Measurements from ENCODE around the gene GBGT1.

The GBGT1 gene

GRCh38 chr9:133203506-133204075, 39.9 kb upstream of the GBGT1 start:
- Mint-ChIP-seq H3K36me3 (no peaks in the 10 kb centered on the region), H3K4me3 (no peak overlapping the region), H3K27ac (no peak overlapping the region), H3K27me3 (peaks cover 20% of the 10 kb centered on the region), H3K4me1 (no peaks in the 10 kb centered on the region), H3K9me3 (peaks cover 4% of the 10 kb centered on the region)
- ATAC-seq (ENCODE audit: low read depth): no peak
- no peak for DNase-seq (ENCODE audit: low spot score in 2 of 2)

GRCh38 chr9:133202688-133203453, 39.2 kb upstream of the GBGT1 start:
- ATAC-seq (ENCODE audit: low read depth) (no peak), DNase-seq (ENCODE audit: low spot score in 2 of 2) (no peak)
- H3K4me3 Mint-ChIP-seq: no peak overlapping the region
- no peaks in the 10 kb centered on the region for H3K36me3 Mint-ChIP-seq
- no peaks in the 10 kb centered on the region for H3K4me1 Mint-ChIP-seq
- peaks cover 20% of the 10 kb centered on the region for H3K27me3 Mint-ChIP-seq
- H3K27ac Mint-ChIP-seq: no peak overlapping the region
- H3K9me3 Mint-ChIP-seq: peaks cover 4% of the 10 kb centered on the region

GRCh38 chr9:133202145-133202513, 38.4 kb upstream of the GBGT1 start:
- Mint-ChIP-seq H3K9me3 (peaks cover 4% of the 10 kb centered on the region), H3K27ac (no peak overlapping the region), H3K4me1 (no peaks in the 10 kb centered on the region), H3K4me3 (no peak overlapping the region), H3K36me3 (no peaks in the 10 kb centered on the region), H3K27me3 (peaks cover 15% of the 10 kb centered on the region)
- no peak for DNase-seq (ENCODE audit: low spot score in 2 of 2)
- ATAC-seq (ENCODE audit: low read depth): no peak

GRCh38 chr9:133201424-133202144, 37.9 kb upstream of the GBGT1 start:
- DNase-seq (ENCODE audit: low spot score in 2 of 2): no peak
- H3K4me1 Mint-ChIP-seq: no peaks in the 10 kb centered on the region

GRCh38 chr9:133200631-133201030, 36.9 kb upstream of the GBGT1 start:
- Mint-ChIP-seq H3K4me3 (no peak overlapping the region), H3K27me3 (peaks cover 13% of the 10 kb centered on the region), H3K9me3 (peaks cover 4% of the 10 kb centered on the region), H3K4me1 (no peaks in the 10 kb centered on the region), H3K36me3 (no peaks in the 10 kb centered on the region), H3K27ac (no peak overlapping the region)
- no peak for DNase-seq (ENCODE audit: low spot score in 2 of 2)
- no peak for ATAC-seq (ENCODE audit: low read depth)

More at GRCh38 chr9:133201424-133202144, 37.9 kb upstream of the GBGT1 start:
- Mint-ChIP-seq H3K27me3 (peaks cover 15% of the 10 kb centered on the region), H3K9me3 (peaks cover 4% of the 10 kb centered on the region), H3K27ac (no peak overlapping the region), H3K36me3 (no peaks in the 10 kb centered on the region), H3K4me3 (no peak overlapping the region)
- ATAC-seq (ENCODE audit: low read depth): no peak

- Mint-ChIP-seq H3K36me3 (no peaks in the 10 kb centered on the region), H3K27me3 (peaks cover 17% of the 10 kb centered on the region), H3K4me1 (no peaks in the 10 kb centered on the region), H3K9me3 (peaks cover 4% of the 10 kb centered on the region), H3K27ac (no peak overlapping the region), H3K4me3 (peak overlapping the region; percentile 64)
- ATAC-seq (ENCODE audit: low read depth) (peak; percentile 90), DNase-seq (ENCODE audit: low spot score in 2 of 2) (peak in 1 of 2 donors; percentile 29)
Measured at GRCh38 chr9:133199648-133200321, 36.1 kb upstream of the GBGT1 start.

GRCh38 chr9:133195029-133195428, 31.3 kb upstream of the GBGT1 start:
- Mint-ChIP-seq H3K4me1 (no peaks in the 10 kb centered on the region), H3K27me3 (peaks cover 16% of the 10 kb centered on the region), H3K4me3 (no peak overlapping the region), H3K36me3 (no peaks in the 10 kb centered on the region), H3K27ac (no peak overlapping the region), H3K9me3 (peaks cover 2% of the 10 kb centered on the region)
- no peak for DNase-seq (ENCODE audit: low spot score in 2 of 2)
- ATAC-seq (ENCODE audit: low read depth): no peak

GRCh38 chr9:133194597-133194996, 30.9 kb upstream of the GBGT1 start:
- Mint-ChIP-seq H3K4me3 (no peak overlapping the region), H3K4me1 (no peaks in the 10 kb centered on the region), H3K36me3 (no peaks in the 10 kb centered on the region), H3K9me3 (peaks cover 2% of the 10 kb centered on the region), H3K27me3 (peaks cover 14% of the 10 kb centered on the region), H3K27ac (no peak overlapping the region)
- ATAC-seq (ENCODE audit: low read depth): no peak
- no peak for DNase-seq (ENCODE audit: low spot score in 2 of 2)

- H3K27ac Mint-ChIP-seq: no peak overlapping the region
- no peaks in the 10 kb centered on the region for H3K4me1 Mint-ChIP-seq
- no peak overlapping the region for H3K4me3 Mint-ChIP-seq
- no peaks in the 10 kb centered on the region for H3K9me3 Mint-ChIP-seq
- ATAC-seq (ENCODE audit: low read depth) (no peak), DNase-seq (ENCODE audit: low spot score in 2 of 2) (no peak)
- no peaks in the 10 kb centered on the region for H3K36me3 Mint-ChIP-seq
- H3K27me3 Mint-ChIP-seq: peaks cover 14% of the 10 kb centered on the region
Measured at GRCh38 chr9:133191989-133192388, 28.3 kb upstream of the GBGT1 start.

GRCh38 chr9:133189826-133190225, 26.1 kb upstream of the GBGT1 start:
- DNase-seq (ENCODE audit: low spot score in 2 of 2) (no peak), ATAC-seq (ENCODE audit: low read depth) (no peak)
- H3K4me3 Mint-ChIP-seq: no peak overlapping the region
- H3K36me3 Mint-ChIP-seq: no peaks in the 10 kb centered on the region
- H3K27ac Mint-ChIP-seq: no peak overlapping the region
- no peaks in the 10 kb centered on the region for H3K9me3 Mint-ChIP-seq
- H3K27me3 Mint-ChIP-seq: peaks cover 15% of the 10 kb centered on the region
- H3K4me1 Mint-ChIP-seq: peaks cover 8% of the 10 kb centered on the region

GRCh38 chr9:133188843-133189180, 25.1 kb upstream of the GBGT1 start:
- no peak for DNase-seq (ENCODE audit: low spot score in 2 of 2)
- H3K27ac Mint-ChIP-seq: no peak overlapping the region
- H3K9me3 Mint-ChIP-seq: no peaks in the 10 kb centered on the region
- H3K27me3 Mint-ChIP-seq: peaks cover 11% of the 10 kb centered on the region
- no peak for ATAC-seq (ENCODE audit: low read depth)
- H3K4me1 Mint-ChIP-seq: peaks cover 8% of the 10 kb centered on the region
- H3K36me3 Mint-ChIP-seq: no peaks in the 10 kb centered on the region
- H3K4me3 Mint-ChIP-seq: no peak overlapping the region

- no peak for DNase-seq (ENCODE audit: low spot score in 2 of 2)
- Mint-ChIP-seq H3K4me1 (peaks cover 8% of the 10 kb centered on the region), H3K27ac (no peak overlapping the region), H3K36me3 (no peaks in the 10 kb centered on the region), H3K9me3 (no peaks in the 10 kb centered on the region), H3K27me3 (peaks cover 13% of the 10 kb centered on the region), H3K4me3 (no peak overlapping the region)
- ATAC-seq (ENCODE audit: low read depth): no peak
Measured at GRCh38 chr9:133188006-133188842, 24.5 kb upstream of the GBGT1 start.

- Mint-ChIP-seq H3K9me3 (no peaks in the 10 kb centered on the region), H3K4me1 (peaks cover 8% of the 10 kb centered on the region), H3K36me3 (no peaks in the 10 kb centered on the region), H3K27me3 (peaks cover 15% of the 10 kb centered on the region), H3K4me3 (no peak overlapping the region), H3K27ac (no peak overlapping the region)
- ATAC-seq (ENCODE audit: low read depth) (no peak), DNase-seq (ENCODE audit: low spot score in 2 of 2) (no peak)
Measured at GRCh38 chr9:133187561-133188005, 23.9 kb upstream of the GBGT1 start.
